NCI-H187 (cell line): ENCODE results near the gene SLC6A8.
"Not testable (repeated sequence)": the region's sequence is repeated elsewhere in the genome, so short reads cannot be mapped to it uniquely, and the experiment has no call there.

Experiments used
- DNase-seq, 2 experiments: peaks; one replicate each; lab custom pipeline; 2025; lab: John Stamatoyannopoulos, UW

Gene SLC6A8

GRCh38 chrX:153693216-153694086 lies 5.7 kb downstream of the SLC6A8 start:
- no peak for DNase-seq

- not testable (repeated sequence) for DNase-seq
Measured at GRCh38 chrX:153694256-153694655, 6.5 kb downstream of the SLC6A8 start.

GRCh38 chrX:153694687-153695270 lies 7.1 kb downstream of the SLC6A8 start:
- DNase-seq = no peak

- no peak for DNase-seq
Measured at GRCh38 chrX:153696100-153696499, 8.4 kb downstream of the SLC6A8 start.

- not testable (repeated sequence) for DNase-seq
Measured at GRCh38 chrX:153696538-153696937, 8.8 kb downstream of the SLC6A8 start.

GRCh38 chrX:153696986-153697722 lies 9.4 kb downstream of the SLC6A8 start:
- DNase-seq = not testable (repeated sequence)

- no peak for DNase-seq
Measured at GRCh38 chrX:153697924-153698865, 10.5 kb downstream of the SLC6A8 start.

- not testable (repeated sequence) for DNase-seq
Measured at GRCh38 chrX:153699210-153699783, 11.6 kb downstream of the SLC6A8 start.

- DNase-seq = not testable (repeated sequence)
Measured at GRCh38 chrX:153699784-153700371, 12.2 kb downstream of the SLC6A8 start.

- no peak for DNase-seq
Measured at GRCh38 chrX:153700376-153700945, 12.7 kb downstream of the SLC6A8 start.

GRCh38 chrX:153700967-153701366 lies 13.2 kb downstream of the SLC6A8 start:
- no peak for DNase-seq

GRCh38 chrX:153701706-153702105 lies 14.0 kb downstream of the SLC6A8 start:
- DNase-seq = no peak

- no peak for DNase-seq
Measured at GRCh38 chrX:153702336-153703035, 14.8 kb downstream of the SLC6A8 start.

- DNase-seq = no peak
Measured at GRCh38 chrX:153703036-153703370, 15.3 kb downstream of the SLC6A8 start.

GRCh38 chrX:153704021-153704526 lies 16.3 kb downstream of the SLC6A8 start:
- DNase-seq = no peak

- DNase-seq = not testable (repeated sequence)
Measured at GRCh38 chrX:153704631-153705402, 17.1 kb downstream of the SLC6A8 start.

- not testable (repeated sequence) for DNase-seq
Measured at GRCh38 chrX:153705403-153706060, 17.8 kb downstream of the SLC6A8 start.

- DNase-seq = no peak
Measured at GRCh38 chrX:153706799-153707198, 19.1 kb downstream of the SLC6A8 start.
